Stimulated activated CD4-positive, alpha-beta T cell treated with anti-CD3 and anti-CD28 coated beads, Interleukin-2, amount 100 ng/mL, for 48 hours (primary cell): ENCODE data around the gene ATP7A.
A peak's percentile ranks its signal among the peaks of the same experiment; 100 is the strongest.

Experiments used
- DNase-seq, 2 donors: peaks; one replicate each; pipeline ENCODE4 v3.0.0-alpha.2; 2020

The ATP7A gene

DNA sequence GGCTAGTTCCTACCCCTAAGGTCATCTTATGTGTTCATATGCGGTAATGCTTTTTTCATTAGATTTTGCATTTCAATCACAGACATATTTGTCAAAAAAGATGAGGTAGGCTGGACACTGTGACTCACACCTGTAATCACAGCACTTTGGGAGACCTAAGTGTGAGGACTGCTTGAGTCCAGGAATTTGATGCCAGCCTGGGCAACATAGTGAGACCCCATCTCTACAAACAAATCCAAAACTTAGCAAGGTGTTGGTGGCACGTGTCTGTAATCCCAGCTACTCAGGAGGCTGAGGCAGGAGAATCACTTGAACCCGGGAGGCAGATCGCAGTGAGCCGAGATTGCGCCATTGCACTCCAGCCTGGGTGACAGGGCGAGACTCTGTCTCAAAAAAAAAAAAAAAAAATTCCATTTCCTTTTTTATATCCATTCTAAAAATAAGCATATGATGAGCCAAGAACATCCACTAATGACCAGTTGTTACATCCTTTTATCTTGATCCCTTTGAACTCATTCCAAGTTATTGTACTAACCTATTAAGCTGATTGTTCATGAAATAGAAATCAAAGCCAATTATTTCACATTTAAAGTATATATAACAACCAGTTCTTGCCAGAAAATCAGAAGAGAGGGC, 35.5 kb downstream of the ATP7A start:
- no peak for DNase-seq

DNA sequence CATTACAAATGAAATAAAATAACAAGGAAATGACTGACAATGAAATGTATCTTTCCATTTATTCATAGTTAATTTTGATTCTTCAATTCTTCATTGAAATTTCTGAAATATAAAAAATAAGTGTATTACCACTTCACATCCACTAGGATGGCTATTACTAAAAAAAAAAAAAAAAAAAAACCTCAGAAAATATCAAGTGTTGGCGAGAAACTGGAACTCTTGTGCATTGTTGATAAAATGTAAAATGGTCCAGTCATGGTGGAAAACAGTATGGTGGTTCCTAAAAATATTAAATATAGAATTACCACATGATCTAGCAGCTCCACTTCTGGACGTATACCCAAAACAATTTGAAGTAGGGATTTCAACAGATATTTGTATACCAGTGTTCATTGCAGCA, 36.1 kb downstream of the ATP7A start:
- DNase-seq = no peak

DNA sequence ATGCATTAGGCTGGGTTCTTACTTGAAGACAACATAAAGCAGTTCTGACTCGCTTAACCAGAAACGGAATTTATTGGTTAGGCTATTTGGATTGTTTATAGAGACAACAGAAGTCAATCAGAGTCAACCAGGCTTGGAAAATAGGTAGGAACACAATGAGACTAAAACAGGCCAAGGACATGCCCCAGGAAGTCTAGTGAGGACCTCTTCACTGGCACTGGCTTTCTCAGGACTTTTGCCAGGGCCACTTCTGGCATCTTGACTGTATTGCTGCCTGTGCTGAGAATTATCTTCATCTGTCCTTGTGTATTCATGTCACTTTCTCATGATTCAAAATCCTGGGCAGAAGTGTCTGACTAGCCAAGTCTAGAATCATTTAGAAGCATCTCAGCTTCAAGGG, 39.3 kb downstream of the ATP7A start:
- no peak for DNase-seq

DNA sequence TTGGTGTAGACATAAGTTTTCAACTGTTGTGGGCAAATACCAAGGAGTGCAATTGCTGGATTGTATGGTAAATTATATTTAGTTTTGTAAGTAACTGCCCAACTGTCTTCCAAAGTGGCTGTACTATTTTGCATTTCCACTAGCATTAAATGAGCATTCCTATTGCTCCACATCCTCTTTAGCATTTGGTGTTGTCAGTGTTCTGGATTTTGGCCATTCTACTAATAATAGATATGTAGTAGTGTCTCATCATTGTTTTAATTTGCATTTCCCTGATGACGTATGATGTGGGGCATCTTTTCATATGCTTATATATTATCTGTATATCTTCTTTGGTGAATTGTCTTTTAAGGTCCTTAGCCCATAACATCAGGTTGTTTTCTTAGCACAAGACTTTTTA, 41.7 kb downstream of the ATP7A start:
- DNase-seq = no peak

DNA sequence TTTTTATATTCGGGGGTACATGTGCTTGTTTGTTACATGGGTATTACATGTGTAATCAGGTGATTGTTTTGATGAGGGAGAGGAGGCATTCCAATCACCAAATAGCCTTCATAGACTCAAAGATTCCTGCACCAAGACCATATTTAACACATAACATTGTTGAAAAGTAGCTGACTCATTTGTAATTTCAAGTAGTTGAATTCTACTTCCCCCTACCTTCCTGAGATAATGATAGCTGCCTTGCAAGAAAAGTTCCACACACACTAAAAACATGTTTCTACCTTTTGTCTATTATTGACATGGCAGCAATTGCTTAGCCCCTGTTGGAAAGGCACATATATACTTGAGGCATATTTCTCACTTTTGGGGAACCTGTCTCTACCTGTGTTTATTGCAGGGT, 42.8 kb downstream of the ATP7A start:
- DNase-seq = no peak

DNA sequence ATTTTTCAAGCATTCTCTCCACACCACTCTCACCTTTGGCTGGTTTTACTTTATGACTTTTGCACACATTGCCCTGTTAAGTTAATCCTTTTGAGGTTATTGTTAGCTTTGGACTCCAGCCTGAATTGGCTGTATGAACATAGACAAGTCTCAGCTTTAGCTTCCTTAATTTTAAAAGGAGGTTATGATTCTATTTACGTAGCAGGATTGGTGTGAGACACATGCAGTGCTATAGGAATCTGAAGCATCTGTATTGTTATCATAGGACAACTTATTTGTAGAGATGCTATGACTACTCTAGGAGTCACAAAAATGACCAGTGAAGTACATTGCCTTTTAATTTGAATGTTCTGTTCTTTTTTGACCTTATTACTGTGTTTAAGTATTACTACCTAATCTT, 43.2 kb downstream of the ATP7A start:
- DNase-seq = no peak

DNA sequence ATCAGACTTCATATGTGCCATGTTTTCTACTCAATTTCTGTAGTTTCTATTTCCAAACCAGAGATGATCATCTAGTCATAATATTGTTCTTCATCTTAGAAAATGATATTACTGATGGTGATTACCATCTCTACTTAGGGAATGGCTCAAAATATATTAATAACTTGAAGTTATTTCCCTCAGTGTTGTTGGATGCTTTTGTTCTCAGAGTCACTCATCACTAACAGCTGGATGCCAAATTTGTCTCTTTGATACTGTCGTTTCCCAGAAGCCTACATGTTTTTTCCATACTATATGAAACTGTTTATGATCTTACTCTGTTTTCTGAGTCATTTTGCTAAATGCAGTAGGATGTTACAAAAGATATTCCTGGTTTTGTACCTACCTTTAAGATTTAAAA, 50.1 kb downstream of the ATP7A start:
- DNase-seq = no peak

DNA sequence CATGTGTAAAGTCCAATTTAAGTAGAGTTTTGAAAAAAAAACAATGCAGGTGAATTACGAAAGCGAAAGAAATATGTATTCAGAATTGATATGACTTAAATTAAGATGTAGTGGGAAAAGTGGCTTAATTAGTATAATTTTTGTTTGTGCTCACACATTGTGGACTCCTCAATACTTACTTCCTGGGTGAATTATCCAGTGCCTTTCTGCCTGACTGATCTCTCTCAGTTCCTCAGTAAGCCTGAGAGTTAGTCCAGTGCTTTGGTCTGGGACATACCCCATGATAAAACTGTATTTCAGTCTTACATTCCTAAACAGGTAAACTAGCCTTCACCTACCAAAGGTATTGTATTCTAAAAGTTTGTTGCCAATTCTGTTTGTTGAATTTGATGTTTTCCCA, 50.6 kb downstream of the ATP7A start:
- no peak for DNase-seq

DNA sequence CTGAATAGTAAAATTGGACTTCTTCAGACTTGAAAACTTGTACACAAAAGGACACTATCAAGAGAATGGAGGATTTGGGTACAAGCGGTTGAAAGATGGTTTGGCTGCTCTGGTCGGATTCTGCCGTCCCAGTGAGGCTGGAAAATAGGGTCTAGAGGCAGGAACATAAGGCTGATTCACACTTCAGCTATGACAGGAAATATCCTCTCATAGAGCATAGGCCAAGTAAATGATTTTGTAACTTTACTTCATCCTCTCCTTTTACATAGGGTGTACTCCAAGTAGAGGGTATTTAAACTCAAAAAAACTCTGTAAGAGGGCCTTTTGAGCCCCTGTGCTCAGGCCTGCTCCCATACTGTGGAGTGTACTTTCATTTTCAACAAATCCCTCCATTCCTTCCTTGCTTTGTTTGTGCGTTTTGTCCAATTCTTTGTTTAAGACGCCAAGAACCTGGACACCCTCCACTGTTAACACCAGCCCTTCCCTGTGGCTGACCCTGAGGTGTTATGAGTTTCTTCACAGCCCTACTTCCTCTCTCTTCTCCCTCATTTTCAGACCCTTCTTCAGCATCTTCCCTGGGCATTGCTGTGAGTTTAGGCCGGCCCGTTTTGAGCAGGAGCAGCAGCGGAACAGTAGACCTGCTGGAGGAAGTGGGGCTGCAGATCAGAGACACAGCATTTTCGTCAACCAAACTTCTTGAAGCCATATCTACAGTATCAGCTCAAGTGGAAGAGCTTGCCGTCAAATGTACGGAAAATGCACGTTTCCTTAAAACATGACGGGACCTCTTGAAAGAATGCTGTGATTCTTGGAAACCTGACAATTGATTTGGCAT, 51.8 kb downstream of the ATP7A start:
- no peak for DNase-seq

DNA sequence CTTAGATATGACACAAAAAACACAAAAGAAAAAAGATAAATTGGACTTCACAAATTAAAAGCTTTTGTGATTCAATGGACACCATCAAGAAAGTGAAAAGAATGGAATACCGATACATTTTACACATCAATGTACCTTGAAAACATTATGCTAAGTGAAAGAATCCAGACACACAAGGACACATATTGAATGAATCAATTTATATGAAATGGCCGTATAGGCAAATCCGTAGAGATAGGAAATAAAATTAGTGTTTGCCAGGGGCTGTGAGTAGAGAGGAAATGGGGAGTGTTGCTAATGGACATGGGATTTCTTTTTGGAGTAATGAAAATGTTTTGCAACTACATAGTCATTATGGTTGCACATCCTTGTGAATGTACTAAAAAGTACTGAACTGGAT, 55.9 kb downstream of the ATP7A start:
- no peak for DNase-seq

DNA sequence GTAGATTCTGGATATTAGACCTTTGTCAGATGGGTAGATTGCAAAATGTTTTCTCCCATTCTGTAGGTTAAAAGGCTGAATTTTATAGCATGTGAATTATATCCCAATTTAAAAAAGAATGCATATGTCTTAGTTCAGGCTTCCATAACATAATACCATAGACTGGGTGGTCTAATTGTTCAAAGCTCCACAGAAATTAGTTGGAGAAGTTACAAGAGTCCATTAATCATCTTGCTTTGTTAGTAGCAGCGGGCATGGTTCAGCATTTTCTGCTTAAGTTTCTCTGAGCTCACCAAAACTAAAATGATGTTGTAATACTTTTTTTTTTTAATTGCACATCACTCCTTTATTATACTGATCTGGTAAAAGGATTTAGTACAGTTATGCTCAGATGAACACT, 57.1 kb downstream of the ATP7A start:
- DNase-seq = no peak

DNA sequence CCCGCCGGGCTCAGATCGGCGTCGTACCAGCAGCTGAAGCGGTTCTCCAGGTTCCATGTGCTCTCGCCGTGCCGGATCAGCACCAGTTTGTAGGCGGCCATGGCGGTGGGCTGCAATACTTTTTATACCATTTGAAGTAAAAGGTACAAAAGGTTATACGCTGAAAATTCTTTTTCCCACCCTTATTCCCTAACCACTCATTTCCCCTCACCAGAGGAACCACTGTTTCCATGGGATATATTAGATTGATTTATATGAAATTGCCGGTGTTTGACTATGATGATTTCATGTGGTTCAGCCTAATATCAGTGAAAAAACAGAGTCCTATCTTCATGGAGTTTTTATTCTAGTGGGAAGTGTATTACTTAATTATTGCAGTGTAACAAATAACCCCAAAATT, 59.0 kb downstream of the ATP7A start, which contains the start of gene PGAM4:
Gene PGAM4 (minus strand): TSS at position 101 of the 400 bp plus-strand sequence. CDS start 0 bp downstream, at position 101.
- no peak for DNase-seq

DNA sequence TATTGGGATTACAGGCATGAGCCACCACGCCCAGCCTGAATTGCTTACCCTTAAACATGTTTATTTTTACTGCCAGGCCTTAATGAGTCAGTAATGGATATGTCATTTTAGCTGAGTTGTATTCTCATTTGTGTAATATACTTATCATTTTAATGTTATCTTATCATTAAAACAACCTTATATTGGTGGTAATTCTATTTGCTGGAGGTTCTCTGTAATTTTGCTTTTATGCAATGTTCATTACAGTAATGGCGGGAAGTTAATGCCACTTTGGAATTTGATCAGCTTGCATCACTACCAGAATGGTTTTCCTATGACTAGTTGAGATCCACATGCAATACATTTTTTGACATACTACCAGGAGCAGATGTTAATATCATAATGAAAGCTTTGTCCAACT, 65.3 kb downstream of the ATP7A start:
- DNase-seq = no peak

DNA sequence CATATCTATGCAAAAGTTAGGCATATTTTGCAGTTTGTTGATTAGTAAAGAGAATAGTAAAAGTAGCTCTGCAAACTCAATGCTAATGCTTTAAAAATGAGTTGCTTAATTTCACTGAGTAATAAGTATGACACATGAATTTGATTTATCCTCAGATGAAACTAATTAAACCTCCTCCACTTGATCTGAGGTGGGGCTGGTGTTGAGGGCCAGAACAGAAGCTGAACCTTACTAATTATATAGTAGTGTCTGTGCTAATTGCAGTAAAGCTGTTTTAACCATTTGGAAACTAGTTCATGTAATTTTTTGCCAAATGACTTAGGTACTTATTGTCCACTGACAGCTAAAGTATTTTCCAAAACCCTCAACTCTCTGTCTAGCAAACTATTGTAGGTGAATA, 66.6 kb downstream of the ATP7A start:
- DNase-seq = no peak

DNA sequence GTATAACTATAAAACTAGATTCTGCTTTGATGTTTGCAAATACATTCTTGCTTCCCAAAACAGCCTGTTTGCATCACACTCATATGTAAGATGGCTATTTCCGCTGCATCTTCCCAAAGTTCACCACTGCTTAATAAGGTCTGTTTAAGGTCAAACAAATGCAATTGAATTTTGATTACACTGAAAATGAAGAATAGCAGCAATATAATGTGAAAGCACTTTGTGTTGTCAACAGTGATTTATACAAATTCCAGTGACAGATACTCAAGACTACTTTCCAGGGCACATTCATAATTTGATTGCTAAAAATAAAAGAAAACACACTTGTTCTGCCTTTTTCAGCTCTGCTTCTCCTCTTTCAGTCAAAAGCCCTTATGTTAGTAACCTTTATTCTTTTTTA, 67.0 kb downstream of the ATP7A start:
- no peak for DNase-seq

DNA sequence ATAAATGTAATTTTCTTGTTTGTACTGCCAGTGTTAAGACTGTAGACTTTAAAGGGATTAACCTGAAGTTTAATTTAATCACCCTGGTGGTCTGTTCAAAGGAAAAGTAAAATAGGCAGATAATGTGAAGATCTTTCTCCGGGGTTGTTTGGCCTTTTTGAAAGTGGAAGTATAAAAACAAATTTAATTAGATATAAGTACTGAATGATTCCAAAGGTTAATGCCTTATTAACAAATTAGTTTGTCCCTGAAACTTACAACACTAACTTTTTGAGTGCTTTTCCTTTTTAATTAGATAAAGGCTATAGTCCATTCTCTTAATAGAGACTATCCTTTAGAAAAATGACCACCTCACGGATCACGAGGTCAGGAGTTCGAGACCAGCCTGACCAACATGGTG, 69.4 kb downstream of the ATP7A start:
- DNase-seq = no peak

DNA sequence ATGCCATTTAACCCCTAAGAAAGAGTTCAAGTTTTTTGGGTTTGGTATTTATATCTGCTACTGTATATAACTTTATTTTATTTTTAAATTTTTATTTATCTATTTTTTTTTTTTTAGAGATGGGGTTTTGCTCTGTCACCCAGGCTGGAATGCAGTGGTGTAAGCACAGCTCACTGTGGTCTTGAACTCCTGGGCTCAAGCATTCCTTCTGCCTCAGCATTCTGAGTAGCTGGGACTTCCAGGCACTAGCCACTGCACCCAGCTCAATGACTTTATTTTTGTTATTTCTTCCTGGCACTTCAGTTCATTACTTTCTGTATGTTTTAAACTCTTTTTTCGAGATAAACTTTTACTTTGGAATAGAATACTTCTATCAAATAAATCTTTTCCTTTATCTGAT, 101.4 kb downstream of the ATP7A start:
- DNase-seq = no peak

DNA sequence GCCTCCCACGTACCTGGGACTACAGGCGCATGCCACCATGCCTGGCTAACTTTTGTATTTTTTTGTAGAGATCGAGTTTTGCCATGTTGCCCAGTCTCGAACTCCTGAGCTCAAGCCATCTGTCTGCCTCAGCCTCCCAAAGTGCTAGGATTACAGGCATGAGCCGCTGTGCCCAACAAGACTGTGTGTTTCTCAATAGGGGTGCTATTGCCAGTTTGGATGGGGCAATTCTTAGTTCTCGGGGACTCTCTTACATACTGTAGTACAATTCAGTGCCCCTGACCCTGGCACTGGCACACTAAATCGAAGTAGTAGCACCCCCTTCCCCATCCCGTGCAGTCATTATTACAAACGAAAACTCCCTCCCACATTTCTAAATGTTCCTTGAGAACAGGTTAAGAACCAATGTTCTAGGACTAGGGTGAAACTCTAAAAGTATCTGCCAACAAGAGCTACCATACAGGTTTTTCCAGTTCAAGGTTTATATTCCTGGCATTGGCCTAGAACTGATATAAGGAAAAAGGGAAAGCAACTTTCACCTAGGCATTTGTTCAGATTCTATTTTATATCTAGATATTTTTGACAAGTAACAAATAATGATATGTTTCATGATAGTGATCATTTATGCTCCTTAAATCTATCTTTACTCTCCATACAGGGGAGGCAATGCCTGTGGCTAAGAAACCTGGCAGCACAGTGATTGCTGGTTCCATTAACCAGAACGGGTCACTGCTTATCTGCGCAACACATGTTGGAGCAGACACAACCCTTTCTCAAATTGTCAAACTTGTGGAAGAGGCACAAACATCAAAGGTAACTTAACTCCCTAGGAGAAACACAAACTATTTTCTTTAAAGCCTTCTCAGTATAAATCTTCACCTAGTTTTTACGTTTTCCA, 109.3 kb downstream of the ATP7A start:
- DNase-seq = no peak

DNA sequence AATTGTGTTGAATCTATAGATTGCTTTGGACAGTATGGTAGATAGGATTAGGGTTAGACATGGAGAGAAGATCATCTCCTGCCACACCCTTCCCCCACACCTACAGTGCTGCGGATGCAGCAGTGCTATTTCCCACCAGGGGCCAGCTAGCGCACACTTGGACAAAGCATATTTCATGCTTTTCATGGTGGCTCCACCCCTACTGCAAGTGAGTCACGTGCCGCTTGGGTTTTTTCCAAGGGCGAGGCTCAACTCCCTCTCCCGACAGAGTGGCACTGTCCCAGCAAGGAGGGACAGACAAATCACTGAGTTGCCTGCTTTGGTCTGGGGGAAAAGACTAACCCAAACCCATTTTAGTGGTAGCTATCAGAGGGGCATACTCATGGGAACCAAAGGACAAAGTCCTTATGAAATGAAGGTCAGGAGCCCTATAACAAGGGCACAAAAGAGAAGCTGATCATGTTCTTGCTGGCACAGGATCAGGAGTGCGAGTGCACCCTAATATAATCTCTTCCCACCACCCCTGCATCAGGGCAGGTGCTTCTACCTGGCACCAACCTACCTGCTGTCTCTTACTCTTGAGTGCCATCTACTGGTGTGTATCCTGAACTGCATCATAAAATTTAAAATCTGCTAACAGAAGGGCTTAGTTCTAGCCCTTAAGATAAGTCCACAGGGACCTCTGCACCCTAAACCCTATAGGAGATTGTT, 114.0 kb downstream of the ATP7A start:
- DNase-seq = peak; percentile 0 to 2

DNA sequence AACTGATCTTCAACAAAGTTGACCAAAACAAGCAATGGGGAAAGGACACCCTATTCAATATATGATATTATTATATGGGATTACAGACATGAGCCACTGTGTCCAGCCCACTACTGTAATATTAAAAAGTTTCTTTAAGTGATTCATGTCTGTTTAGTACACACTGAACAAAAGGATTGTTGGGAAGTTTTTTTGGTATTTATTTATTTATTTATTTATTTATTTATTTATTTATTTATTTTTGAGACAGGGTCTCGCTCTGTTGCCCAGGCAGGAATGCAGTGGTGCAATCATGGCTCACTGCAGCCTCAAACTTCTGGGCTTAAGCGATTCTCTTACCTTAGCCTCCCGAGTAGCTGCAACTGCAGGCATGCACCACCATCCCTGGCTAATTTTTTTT, 117.3 kb downstream of the ATP7A start:
- no peak for DNase-seq

DNA sequence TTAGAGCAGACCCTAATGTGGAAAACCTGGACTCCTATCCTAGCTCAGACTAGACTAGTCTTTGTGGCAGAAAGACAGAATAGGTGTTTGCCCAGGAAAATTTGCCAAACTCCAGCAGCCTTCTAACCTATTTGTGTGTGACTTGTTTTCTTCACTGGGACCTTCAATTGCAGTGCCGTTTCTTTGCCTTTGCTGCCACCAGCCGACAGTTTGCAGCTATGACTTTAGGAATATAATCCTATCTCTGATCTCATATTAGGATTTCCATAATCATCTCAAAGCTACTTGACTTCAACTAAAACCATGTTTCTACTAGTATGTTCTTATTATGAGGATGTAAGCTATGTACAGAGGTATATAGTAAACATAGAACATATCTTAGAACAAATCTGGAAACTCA, 119.2 kb downstream of the ATP7A start:
- DNase-seq = no peak

DNA sequence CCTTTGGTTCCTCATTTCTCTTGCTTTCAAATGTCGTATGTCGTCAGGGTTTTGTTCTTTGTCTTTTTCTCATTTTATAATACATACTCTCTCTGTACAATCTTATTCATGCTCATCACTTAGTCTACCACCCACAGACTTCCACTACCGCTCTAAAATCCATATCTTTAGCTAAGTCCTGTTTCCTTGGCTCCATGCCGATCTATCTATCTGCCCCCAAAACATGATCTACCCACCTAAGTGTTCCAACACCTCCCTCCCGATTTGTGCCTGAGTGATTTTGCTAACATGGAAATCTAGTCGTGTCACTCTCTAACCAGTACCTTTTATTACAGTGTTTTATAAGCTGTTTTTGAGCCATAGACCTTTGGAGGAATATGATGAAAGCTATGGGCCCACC, 124.6 kb downstream of the ATP7A start:
- no peak for DNase-seq

DNA sequence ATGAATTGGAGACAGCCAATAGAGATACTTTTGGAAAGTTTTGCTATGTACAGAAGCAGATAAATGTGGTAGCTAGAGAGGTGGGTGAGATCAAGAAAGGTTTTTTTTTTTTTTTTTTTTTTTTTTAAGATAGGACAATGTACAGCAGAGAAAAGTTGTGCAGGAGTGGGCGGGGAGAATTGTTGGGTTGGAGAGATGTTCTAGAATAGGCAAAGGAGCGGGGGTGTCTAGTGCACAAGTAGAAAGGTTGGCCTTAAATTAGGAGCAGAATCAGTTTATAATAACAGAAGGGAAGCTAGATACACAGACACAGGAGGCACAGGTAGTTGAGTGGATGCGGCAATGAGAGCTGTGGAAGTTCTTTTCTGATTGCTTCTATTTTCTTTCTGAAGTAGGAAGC, 127.4 kb downstream of the ATP7A start:
- DNase-seq = no peak
